Liver (tissue), 9 donors: ENCODE data around the gene TMPRSS3. TPM values are rescaled to one million over a fixed set of nuclear protein-coding genes. Genes with fewer than 3 reads are reported as not detected.

Source experiments
- DNase-seq: peaks from one replicate; pipeline ENCODE4 v3.0.0-alpha.2; 2017; ENCODE audit warnings: low spot score
- H3K27ac ChIP-seq, 2 donors: one replicate each; pipeline ENCODE4 v1.7.0; 2013; ENCODE audit warnings: inconsistent platforms in 2 of 2, low read length in 2 of 2, control low read depth in 1 of 2, low read depth in 1 of 2, mild to moderate bottlenecking in 1 of 2
- H3K27me3 ChIP-seq, 4 donors: one replicate each; pipeline versions ENCODE4 v1.6.1 to v1.7.0; 2013; ENCODE audit warnings: low read length in 3 of 4, inconsistent platforms in 1 of 4, mild to moderate bottlenecking in 1 of 4, moderate library complexity in 1 of 4; ENCODE audit not compliant: control insufficient read depth in 4 of 4, insufficient read depth in 4 of 4
- H3K36me3 ChIP-seq, 4 donors: one replicate each; pipeline versions ENCODE4 v1.6.1 to v1.7.0; 2013; ENCODE audit warnings: low read length in 3 of 4, mild to moderate bottlenecking in 3 of 4, low read depth in 1 of 4, moderate library complexity in 1 of 4; ENCODE audit not compliant: control insufficient read depth in 4 of 4, insufficient read depth in 3 of 4
- H3K4me1 ChIP-seq, 4 donors: one replicate each; pipeline versions ENCODE4 v1.6.1 to v1.7.0; 2013; ENCODE audit warnings: low read length in 3 of 4, mild to moderate bottlenecking in 3 of 4, moderate library complexity in 1 of 4; ENCODE audit not compliant: control insufficient read depth in 4 of 4, insufficient read depth in 4 of 4
- H3K4me3 ChIP-seq, 3 donors: one replicate each; pipeline versions ENCODE4 v1.6.1 to v1.7.0; 2013; ENCODE audit warnings: low read length in 3 of 3, control low read depth in 1 of 3, low read depth in 1 of 3, mild to moderate bottlenecking in 1 of 3
- H3K9ac ChIP-seq, 2 donors: one replicate each; pipeline ENCODE4 v1.7.0; 2013; ENCODE audit warnings: low read length in 2 of 2, mild to moderate bottlenecking in 2 of 2, moderate library complexity in 2 of 2, control low read depth in 1 of 2, low read depth in 1 of 2
- H3K9me3 ChIP-seq, 4 donors: one replicate each; pipeline versions ENCODE4 v1.6.1 to v1.7.0; 2013; ENCODE audit warnings: low read length in 3 of 4; ENCODE audit not compliant: control insufficient read depth in 4 of 4
- EGR1 ChIP-seq, 2 donors: IDR thresholded peaks; 2 replicates each; pipeline ENCODE4 v1.6.1; 2016 to 2018; ENCODE audit warnings: antibody characterized with exemption in 2 of 2, low read depth in 2 of 2
- FOXA1 ChIP-seq: IDR thresholded peaks from 2 replicates; pipeline ENCODE4 v1.6.1; 2016; ENCODE audit warnings: antibody characterized with exemption
- FOXA2 ChIP-seq: IDR thresholded peaks from 2 replicates; pipeline ENCODE4 v1.6.1; 2016; ENCODE audit warnings: antibody characterized with exemption
- GABPA ChIP-seq, 2 donors: IDR thresholded peaks in 1 of 2; conservative IDR thresholded peaks in 1 of 2; 2 replicates each; pipeline ENCODE4 v1.6.1; 2016; ENCODE audit warnings: antibody characterized with exemption in 2 of 2, mild to moderate bottlenecking in 1 of 2, moderate library complexity in 1 of 2
- HNF4A ChIP-seq, 2 donors: conservative IDR thresholded peaks; 2 replicates each; pipeline ENCODE4 v1.6.1; 2016; ENCODE audit warnings: antibody characterized with exemption in 2 of 2, mild to moderate bottlenecking in 2 of 2
- NR2F2 ChIP-seq: IDR thresholded peaks from 2 replicates; pipeline ENCODE4 v1.6.1; 2016; ENCODE audit warnings: antibody characterized with exemption
- RAD21 ChIP-seq, 2 donors: IDR thresholded peaks; 2 replicates each; pipeline ENCODE4 v1.6.1; 2016; ENCODE audit warnings: antibody characterized with exemption in 2 of 2, mild to moderate bottlenecking in 2 of 2
- RXRA ChIP-seq, 2 donors: IDR thresholded peaks; 2 replicates each; pipeline ENCODE4 v1.6.1; 2017 to 2018; ENCODE audit warnings: antibody characterized with exemption in 2 of 2, mild to moderate bottlenecking in 1 of 2
- YY1 ChIP-seq: IDR thresholded peaks from 2 replicates; pipeline ENCODE4 v1.6.1; 2016; ENCODE audit warnings: antibody characterized with exemption, mild to moderate bottlenecking
- WGBS: extraction: QIAGEN DNeasy Blood & Tissue Kit; methylation state at CpG from one replicate; pipeline ENCODE4 v1.1.7; 2013; 5-methylcytosine and 5-hydroxymethylcytosine counted together
- polyA plus RNA-seq, 2 donors: library from polyadenylated mRNA; stranded (reverse) in 1 of 2; unstranded in 1 of 2; fragments of 200-250 nt in 1 of 2; fragments of >200 nt in 1 of 2; fragmentation: Nextera tagmentation in 1 of 2; extraction: Ambion mirVana in 1 of 2; gene quantifications; one replicate each; pipeline versions ENCODE4 v1.2.1 to v1.2.3, GENCODE V29; 2013 to 2015
- total RNA-seq, 2 donors: library from RNA; depleted of rRNA; stranded (reverse); fragments of >200 nt; gene quantifications; one replicate each; pipeline ENCODE4 v1.2.3, GENCODE V29; 2014
- TF ChIP-seq, protein P1 (sequence below): fragments of 150-350 bp; IDR thresholded peaks from 2 replicates; pipeline ENCODE4 v1.5.1; 2017; ENCODE audit warnings: improper control_type of control experiment, low read depth, low read length; ENCODE audit not compliant: missing input control
- TF ChIP-seq, protein P2 (sequence below): IDR thresholded peaks from 2 replicates; pipeline ENCODE4 v1.6.1; 2016; ENCODE audit warnings: antibody characterized with exemption
- TF ChIP-seq, protein P3 (sequence below): IDR thresholded peaks from 2 replicates; pipeline ENCODE4 v1.6.1; 2016; ENCODE audit warnings: antibody characterized with exemption
- TF ChIP-seq, protein P4 (sequence below): IDR thresholded peaks from 2 replicates; pipeline ENCODE4 v1.6.1; 2016; ENCODE audit warnings: antibody characterized with exemption, mild to moderate bottlenecking
- donor health status: healthy.
- donor health status: healthy.
- donor health status: healthy.
- donor health status: healthy.
- donor health status: healthy.

The TMPRSS3 gene
- total and polyA plus RNA-seq, 4 donors: 0.25 to 0.50 TPM; not detected in 2

GRCh38 chr21:42393443-42393950, 2.4 kb downstream of the TMPRSS3 start (continued):
- TF ChIP-seq, protein P1, sequence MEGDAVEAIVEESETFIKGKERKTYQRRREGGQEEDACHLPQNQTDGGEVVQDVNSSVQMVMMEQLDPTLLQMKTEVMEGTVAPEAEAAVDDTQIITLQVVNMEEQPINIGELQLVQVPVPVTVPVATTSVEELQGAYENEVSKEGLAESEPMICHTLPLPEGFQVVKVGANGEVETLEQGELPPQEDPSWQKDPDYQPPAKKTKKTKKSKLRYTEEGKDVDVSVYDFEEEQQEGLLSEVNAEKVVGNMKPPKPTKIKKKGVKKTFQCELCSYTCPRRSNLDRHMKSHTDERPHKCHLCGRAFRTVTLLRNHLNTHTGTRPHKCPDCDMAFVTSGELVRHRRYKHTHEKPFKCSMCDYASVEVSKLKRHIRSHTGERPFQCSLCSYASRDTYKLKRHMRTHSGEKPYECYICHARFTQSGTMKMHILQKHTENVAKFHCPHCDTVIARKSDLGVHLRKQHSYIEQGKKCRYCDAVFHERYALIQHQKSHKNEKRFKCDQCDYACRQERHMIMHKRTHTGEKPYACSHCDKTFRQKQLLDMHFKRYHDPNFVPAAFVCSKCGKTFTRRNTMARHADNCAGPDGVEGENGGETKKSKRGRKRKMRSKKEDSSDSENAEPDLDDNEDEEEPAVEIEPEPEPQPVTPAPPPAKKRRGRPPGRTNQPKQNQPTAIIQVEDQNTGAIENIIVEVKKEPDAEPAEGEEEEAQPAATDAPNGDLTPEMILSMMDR: no peak
- TF ChIP-seq, protein P2, sequence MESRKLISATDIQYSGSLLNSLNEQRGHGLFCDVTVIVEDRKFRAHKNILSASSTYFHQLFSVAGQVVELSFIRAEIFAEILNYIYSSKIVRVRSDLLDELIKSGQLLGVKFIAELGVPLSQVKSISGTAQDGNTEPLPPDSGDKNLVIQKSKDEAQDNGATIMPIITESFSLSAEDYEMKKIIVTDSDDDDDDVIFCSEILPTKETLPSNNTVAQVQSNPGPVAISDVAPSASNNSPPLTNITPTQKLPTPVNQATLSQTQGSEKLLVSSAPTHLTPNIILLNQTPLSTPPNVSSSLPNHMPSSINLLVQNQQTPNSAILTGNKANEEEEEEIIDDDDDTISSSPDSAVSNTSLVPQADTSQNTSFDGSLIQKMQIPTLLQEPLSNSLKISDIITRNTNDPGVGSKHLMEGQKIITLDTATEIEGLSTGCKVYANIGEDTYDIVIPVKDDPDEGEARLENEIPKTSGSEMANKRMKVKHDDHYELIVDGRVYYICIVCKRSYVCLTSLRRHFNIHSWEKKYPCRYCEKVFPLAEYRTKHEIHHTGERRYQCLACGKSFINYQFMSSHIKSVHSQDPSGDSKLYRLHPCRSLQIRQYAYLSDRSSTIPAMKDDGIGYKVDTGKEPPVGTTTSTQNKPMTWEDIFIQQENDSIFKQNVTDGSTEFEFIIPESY: no peak
- TF ChIP-seq FOXA2: no peak

DNA sequence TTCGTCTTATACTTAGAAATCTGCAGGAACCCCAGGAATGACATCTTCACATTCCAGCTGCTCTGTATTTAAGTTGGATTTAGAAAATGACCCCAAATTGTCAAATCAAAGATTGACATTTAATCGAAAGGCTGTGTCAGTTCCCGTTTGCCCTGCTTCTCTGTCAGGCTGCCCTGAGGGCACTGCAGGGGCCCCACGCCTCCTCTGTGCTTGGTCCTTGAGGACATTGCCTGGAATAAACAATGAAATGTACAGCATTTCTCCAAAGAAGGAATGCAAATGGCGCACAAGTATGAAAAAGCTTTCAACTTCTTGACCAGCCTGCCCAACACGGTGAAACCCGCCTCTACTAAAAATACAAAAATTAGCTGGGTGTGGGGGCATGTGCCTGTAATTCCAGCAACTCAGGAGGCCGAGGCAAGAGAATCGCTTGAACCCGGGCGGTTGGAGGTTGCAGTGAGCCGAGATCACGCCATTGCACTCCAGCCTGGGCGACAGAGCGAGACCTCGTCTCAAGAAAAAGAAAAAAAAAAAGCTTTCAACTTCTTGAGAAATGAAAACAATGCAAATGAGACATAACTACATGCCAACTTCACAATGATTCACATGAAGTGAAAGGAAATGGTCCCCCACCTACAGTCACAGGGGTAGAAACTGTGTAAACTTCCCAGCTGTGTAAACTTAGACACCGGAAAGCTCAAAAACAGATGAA, 3.0 kb downstream of the TMPRSS3 start:
- no peaks in the 10 kb centered on the region for H3K4me1 ChIP-seq
- no peak overlapping the region for H3K9ac ChIP-seq
- peaks cover 0 to 4% (median 0%) of the 10 kb centered on the region in 4 donors for H3K27me3 ChIP-seq
- no peak overlapping the region for H3K4me3 ChIP-seq
- H3K27ac ChIP-seq: no peak overlapping the region
- DNase-seq: no peak
- H3K36me3 ChIP-seq: no peaks in the 10 kb centered on the region
- TF ChIP-seq YY1: no peak
- no peak for TF ChIP-seq FOXA1
- no peak for TF ChIP-seq NR2F2
- no peak for TF ChIP-seq GABPA (IDR thresholded peaks at IDR 0.05 in 1 of 2, conservative IDR thresholded peaks at IDR 0.05 in 1 of 2)
- TF ChIP-seq, protein P3, sequence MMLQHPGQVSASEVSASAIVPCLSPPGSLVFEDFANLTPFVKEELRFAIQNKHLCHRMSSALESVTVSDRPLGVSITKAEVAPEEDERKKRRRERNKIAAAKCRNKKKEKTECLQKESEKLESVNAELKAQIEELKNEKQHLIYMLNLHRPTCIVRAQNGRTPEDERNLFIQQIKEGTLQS: no peak
- TF ChIP-seq, protein P4, sequence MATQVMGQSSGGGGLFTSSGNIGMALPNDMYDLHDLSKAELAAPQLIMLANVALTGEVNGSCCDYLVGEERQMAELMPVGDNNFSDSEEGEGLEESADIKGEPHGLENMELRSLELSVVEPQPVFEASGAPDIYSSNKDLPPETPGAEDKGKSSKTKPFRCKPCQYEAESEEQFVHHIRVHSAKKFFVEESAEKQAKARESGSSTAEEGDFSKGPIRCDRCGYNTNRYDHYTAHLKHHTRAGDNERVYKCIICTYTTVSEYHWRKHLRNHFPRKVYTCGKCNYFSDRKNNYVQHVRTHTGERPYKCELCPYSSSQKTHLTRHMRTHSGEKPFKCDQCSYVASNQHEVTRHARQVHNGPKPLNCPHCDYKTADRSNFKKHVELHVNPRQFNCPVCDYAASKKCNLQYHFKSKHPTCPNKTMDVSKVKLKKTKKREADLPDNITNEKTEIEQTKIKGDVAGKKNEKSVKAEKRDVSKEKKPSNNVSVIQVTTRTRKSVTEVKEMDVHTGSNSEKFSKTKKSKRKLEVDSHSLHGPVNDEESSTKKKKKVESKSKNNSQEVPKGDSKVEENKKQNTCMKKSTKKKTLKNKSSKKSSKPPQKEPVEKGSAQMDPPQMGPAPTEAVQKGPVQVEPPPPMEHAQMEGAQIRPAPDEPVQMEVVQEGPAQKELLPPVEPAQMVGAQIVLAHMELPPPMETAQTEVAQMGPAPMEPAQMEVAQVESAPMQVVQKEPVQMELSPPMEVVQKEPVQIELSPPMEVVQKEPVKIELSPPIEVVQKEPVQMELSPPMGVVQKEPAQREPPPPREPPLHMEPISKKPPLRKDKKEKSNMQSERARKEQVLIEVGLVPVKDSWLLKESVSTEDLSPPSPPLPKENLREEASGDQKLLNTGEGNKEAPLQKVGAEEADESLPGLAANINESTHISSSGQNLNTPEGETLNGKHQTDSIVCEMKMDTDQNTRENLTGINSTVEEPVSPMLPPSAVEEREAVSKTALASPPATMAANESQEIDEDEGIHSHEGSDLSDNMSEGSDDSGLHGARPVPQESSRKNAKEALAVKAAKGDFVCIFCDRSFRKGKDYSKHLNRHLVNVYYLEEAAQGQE: no peak
- TF ChIP-seq HNF4A (conservative IDR thresholded peaks at IDR 0.05): no peak
- TF ChIP-seq, protein P2: no peak
- no peak for TF ChIP-seq RXRA (IDR thresholded peaks at IDR 0.05)
- no peak for TF ChIP-seq RAD21 (IDR thresholded peaks at IDR 0.05)
- TF ChIP-seq EGR1 (IDR thresholded peaks at IDR 0.05; ENCODE audit: low read depth in 2 of 2): no peak
- H3K9me3 ChIP-seq: no peaks in the 10 kb centered on the region
- WGBS: 85% methylated on average over 17 of the region's 17 CpGs
